Duodenal mucosa (tissue), 2 donors: ENCODE results near the gene CH25H.

Experiments used
- H3K27ac ChIP-seq: one replicate; pipeline ENCODE4 v1.7.0; 2013; ENCODE audit warnings: low read depth, low read length
- H3K27me3 ChIP-seq, 2 donors: one replicate each; pipeline ENCODE4 v1.7.0; 2013; ENCODE audit warnings: low read length in 2 of 2, control low read depth in 1 of 2; ENCODE audit not compliant: insufficient read depth in 2 of 2, control insufficient read depth in 1 of 2
- H3K36me3 ChIP-seq, 2 donors: one replicate each; pipeline ENCODE4 v1.7.0; 2013; ENCODE audit warnings: low read length in 2 of 2, control low read depth in 1 of 2; ENCODE audit not compliant: insufficient read depth in 2 of 2, control insufficient read depth in 1 of 2
- H3K4me1 ChIP-seq, 2 donors: one replicate each; pipeline ENCODE4 v1.7.0; 2013; ENCODE audit warnings: low read length in 2 of 2, control low read depth in 1 of 2; ENCODE audit not compliant: insufficient read depth in 2 of 2, control insufficient read depth in 1 of 2
- H3K4me3 ChIP-seq, 2 donors: one replicate each; pipeline ENCODE4 v1.7.0; 2013; ENCODE audit warnings: low read length in 2 of 2, low read depth in 1 of 2
- H3K9ac ChIP-seq, 2 donors: one replicate each; pipeline ENCODE4 v1.7.0; 2013; ENCODE audit warnings: low read length in 2 of 2, low read depth in 1 of 2
- H3K9me3 ChIP-seq, 2 donors: one replicate each; pipeline ENCODE4 v1.7.0; 2013; ENCODE audit warnings: low read length in 2 of 2, control low read depth in 1 of 2; ENCODE audit not compliant: control insufficient read depth in 1 of 2

Gene CH25H

DNA sequence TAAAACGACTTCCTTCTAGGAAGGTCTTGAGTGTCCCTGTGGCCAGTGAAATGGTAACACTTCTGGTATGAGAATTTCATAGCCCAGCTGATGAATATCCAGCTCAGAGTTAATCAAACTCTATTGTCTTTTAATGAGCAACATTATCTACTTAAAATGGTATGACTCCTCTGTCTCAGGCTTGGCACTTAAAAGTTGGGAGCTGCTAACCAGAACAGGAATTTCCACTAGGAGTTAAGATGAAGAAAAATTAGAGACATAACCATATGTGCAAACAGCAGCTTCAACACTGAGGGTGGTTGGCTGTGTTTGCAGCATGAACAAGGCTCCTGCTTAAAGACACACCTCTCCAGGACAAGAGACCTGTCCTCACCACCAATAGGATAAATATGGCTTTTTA, 46.8 kb downstream of the CH25H start:
- Histone ChIP-seq H3K27me3 (no peaks in the 10 kb centered on the region), H3K4me3 (no peak overlapping the region), H3K27ac (no peak overlapping the region), H3K9me3 (no peaks in the 10 kb centered on the region), H3K36me3 (no peaks in the 10 kb centered on the region), H3K9ac (no peak overlapping the region), H3K4me1 (peaks cover 6 to 12% of the 10 kb centered on the region in 2 donors)

DNA sequence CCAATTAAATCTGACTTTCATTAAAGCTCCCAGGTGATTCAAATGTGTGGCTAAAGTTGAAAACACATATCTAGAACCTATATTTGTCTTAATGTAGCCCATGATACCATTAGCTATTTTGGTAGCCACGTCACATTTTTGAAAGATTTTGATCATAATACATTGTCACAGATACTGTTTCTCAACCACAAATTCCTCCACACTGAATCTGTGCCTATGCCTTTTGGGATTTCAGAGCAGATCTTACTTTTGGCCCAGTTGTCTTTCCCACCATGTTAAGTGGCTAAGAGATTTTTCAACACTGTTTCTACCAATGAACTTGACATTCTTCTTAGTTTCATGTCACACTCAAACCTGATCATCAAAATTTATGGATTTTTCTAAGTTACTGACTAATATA, 47.4 kb downstream of the CH25H start:
- no peaks in the 10 kb centered on the region for H3K9me3 ChIP-seq
- H3K4me1 ChIP-seq = peaks cover 6 to 12% of the 10 kb centered on the region in 2 donors
- H3K9ac ChIP-seq = no peak overlapping the region
- H3K27ac ChIP-seq = no peak overlapping the region
- H3K36me3 ChIP-seq = no peaks in the 10 kb centered on the region
- no peak overlapping the region for H3K4me3 ChIP-seq
- H3K27me3 ChIP-seq = no peaks in the 10 kb centered on the region

DNA sequence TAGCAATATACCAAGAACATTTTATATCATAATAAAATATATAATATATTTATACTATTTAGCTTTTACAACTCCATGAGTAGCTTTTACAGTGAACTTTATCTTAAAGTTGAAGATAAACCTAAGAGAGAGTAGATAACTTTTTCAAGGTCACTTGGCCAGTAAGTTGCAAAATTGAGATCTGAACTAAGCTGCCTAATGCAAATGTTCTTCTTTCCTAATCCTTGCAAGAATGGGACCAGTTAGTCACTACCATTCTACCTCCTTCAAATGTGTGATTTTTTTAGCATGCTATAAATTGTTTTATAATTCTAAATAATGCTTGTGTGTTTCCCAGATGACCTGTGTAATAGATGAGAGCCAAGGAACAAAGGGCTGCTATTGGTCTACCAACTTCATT, 47.8 kb downstream of the CH25H start:
- Histone ChIP-seq H3K27ac (no peak overlapping the region), H3K27me3 (no peaks in the 10 kb centered on the region), H3K4me1 (peaks cover 6 to 11% of the 10 kb centered on the region in 2 donors), H3K4me3 (no peak overlapping the region), H3K9ac (no peak overlapping the region), H3K9me3 (no peaks in the 10 kb centered on the region), H3K36me3 (no peaks in the 10 kb centered on the region)

DNA sequence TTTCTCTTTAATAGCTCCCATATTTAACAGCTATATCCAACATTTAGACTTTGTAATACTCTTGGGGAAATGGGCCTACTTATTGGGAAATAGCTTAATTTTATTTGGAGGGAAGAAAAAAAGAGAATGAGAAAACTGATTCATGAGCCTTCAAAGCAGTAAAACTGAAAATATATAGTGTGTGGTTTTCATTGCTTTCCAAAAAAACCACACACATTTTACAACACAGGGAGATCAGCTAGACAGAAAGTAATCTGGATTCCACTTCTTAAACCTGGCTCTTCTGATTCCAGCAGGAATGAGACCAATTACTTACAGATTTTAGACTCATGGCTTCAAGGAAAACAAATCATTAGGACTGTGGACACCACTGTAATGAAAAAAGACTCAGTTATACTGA, 48.7 kb downstream of the CH25H start:
- Histone ChIP-seq H3K36me3 (no peaks in the 10 kb centered on the region), H3K9me3 (no peaks in the 10 kb centered on the region), H3K9ac (no peak overlapping the region), H3K4me1 (peaks cover 3 to 4% of the 10 kb centered on the region in 2 donors), H3K4me3 (no peak overlapping the region), H3K27ac (no peak overlapping the region), H3K27me3 (no peaks in the 10 kb centered on the region)

DNA sequence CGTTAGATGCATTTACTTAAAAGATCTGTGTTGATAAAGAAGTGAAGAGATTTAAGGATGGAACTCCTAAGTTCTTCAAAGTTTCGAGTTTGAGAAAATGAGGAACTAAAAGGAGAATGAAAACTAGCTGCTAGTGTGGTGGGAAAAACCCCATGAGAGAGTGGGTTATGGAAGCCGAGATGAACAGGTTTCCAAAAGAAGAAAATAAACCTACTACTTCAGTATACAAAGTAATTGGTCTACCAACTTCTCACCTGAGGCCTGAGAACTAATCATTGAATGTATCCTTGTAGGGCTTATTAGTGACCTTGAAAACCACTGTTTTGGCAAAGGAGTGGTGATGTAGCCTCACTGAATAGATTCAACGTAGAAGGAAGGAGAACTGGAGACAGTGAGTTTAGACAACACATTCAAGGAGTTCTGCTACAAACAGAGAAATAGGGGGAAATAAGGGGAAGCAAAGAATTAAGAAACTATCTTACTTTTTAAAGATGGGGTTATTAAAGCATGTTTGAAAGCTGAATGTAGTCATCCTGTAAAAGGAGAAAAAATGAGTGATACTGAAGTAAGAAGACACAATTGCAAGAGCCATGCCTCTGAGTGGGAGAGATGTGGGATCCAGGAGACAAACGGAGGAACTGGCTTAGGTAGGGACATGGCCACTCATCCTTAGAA, 50.8 kb downstream of the CH25H start:
- no peak overlapping the region for H3K27ac ChIP-seq
- H3K9me3 ChIP-seq = no peaks in the 10 kb centered on the region
- H3K36me3 ChIP-seq = no peaks in the 10 kb centered on the region
- no peaks in the 10 kb centered on the region for H3K4me1 ChIP-seq
- H3K4me3 ChIP-seq = no peak overlapping the region
- no peak overlapping the region for H3K9ac ChIP-seq
- H3K27me3 ChIP-seq = peaks cover 0 to 5% of the 10 kb centered on the region in 2 donors
